Measurements from ENCODE around the gene PPM1H.

- no peak for TF ChIP-seq CTCF (IDR thresholded peaks at IDR 0.05)
- TF ChIP-seq POLR2A (IDR thresholded peaks at IDR 0.05), result no peak
Observed at GRCh38 chr12:62843716-62844115, 91.2 kb downstream of the PPM1H start.
